Sciatic nerve (tissue), 2 donors: ENCODE results near the gene AGFG1. TPM values are rescaled to one million over a fixed set of nuclear protein-coding genes. Genes with fewer than 3 reads are reported as not detected.

Experiments
- ATAC-seq: fragments of 200-7000 bp; cut with Tn5 transposase; one replicate; pipeline ENCODE4 v1.9.1; 2020; ENCODE audit warnings: mild to moderate bottlenecking, moderate library complexity
- DNase-seq: peaks from one replicate; pipeline ENCODE4 v3.0.0-alpha.2; 2020; ENCODE audit warnings: low spot score
- intact Hi-C: fragments of 100-400 bp; cut with DNase I; formaldehyde crosslinking; loops from one replicate; pipeline ENCODE4 v1.14.2; 2022
- total RNA-seq: library from RNA; stranded (reverse); fragmentation: NEBNext Ultra II Directional; extraction: Animal tissue kit (Norgen Biotek cat#: 25700); gene quantifications from one replicate; pipeline ENCODE4 v1.2.1, GENCODE V29; 2021
- donor health status: DM: no; HTN: no; CAD: no.
- donor health status: DM: no; HTN: no; CAD: no.

Gene AGFG1
- total RNA-seq, 1 donor from 2014 or later, result 85.6 TPM

- no peak for DNase-seq
- ATAC-seq, result no peak
- intact Hi-C loops, result no loop called here
Observed at GRCh38 chr2:227456772-227457171, 15.2 kb upstream of the AGFG1 start.

GRCh38 chr2:227460070-227460485 lies 11.9 kb upstream of the AGFG1 start:
- no peak for ATAC-seq
- intact Hi-C loops, result no loop called here
- DNase-seq, result no peak

GRCh38 chr2:227460833-227461232 lies 11.1 kb upstream of the AGFG1 start:
- intact Hi-C loops, result no loop called here
- ATAC-seq, result no peak

GRCh38 chr2:227461811-227462461 lies 10.0 kb upstream of the AGFG1 start:
- ATAC-seq (no peak), DNase-seq (no peak)
- intact Hi-C loops, result no loop called here

More at GRCh38 chr2:227460833-227461232, 11.1 kb upstream of the AGFG1 start:
- no peak for DNase-seq

GRCh38 chr2:227462462-227462951 lies 9.4 kb upstream of the AGFG1 start:
- no peak for ATAC-seq
- DNase-seq, result no peak
- intact Hi-C loops, result no loop called here

GRCh38 chr2:227462972-227463931 lies 8.7 kb upstream of the AGFG1 start:
- DNase-seq, result no peak
- ATAC-seq, result no peak
- intact Hi-C loops, result no loop called here

- intact Hi-C loops, result no loop called here
- ATAC-seq, result no peak
- DNase-seq, result no peak
Observed at GRCh38 chr2:227464361-227464760, 7.6 kb upstream of the AGFG1 start.

- ATAC-seq (no peak), DNase-seq (no peak)
- intact Hi-C loops, result no loop called here
Observed at GRCh38 chr2:227464851-227465250, 7.1 kb upstream of the AGFG1 start.

- ATAC-seq, result no peak
- DNase-seq, result no peak
- intact Hi-C loops, result no loop called here
Observed at GRCh38 chr2:227466887-227467600, 4.9 kb upstream of the AGFG1 start.

- ATAC-seq, result no peak
- DNase-seq, result no peak
- intact Hi-C loops, result no loop called here
Observed at GRCh38 chr2:227471412-227471811, 544 bp upstream of the AGFG1 start.

- intact Hi-C loops, result no loop called here
- ATAC-seq, result peak; percentile 33
Observed at GRCh38 chr2:227472265-227473121, 537 bp downstream of the AGFG1 start.

GRCh38 chr2:227473122-227473461 lies 1.1 kb downstream of the AGFG1 start:
- intact Hi-C loops, result no loop called here
- DNase-seq (no peak), ATAC-seq (no peak)

More at GRCh38 chr2:227472265-227473121, 537 bp downstream of the AGFG1 start:
- peak; percentile 62 for DNase-seq

- intact Hi-C loops, result no loop called here
- DNase-seq, result no peak
- no peak for ATAC-seq
Observed at GRCh38 chr2:227473806-227474205, 1.9 kb downstream of the AGFG1 start.

- ATAC-seq (no peak), DNase-seq (no peak)
- intact Hi-C loops, result no loop called here
Observed at GRCh38 chr2:227474410-227474809, 2.5 kb downstream of the AGFG1 start.

GRCh38 chr2:227477291-227477690 lies 5.3 kb downstream of the AGFG1 start:
- no peak for DNase-seq
- intact Hi-C loops, result no loop called here
- no peak for ATAC-seq

- ATAC-seq (peak; percentile 83), DNase-seq (no peak)
- intact Hi-C loops, result no loop called here
Observed at GRCh38 chr2:227479865-227480475, 8.0 kb downstream of the AGFG1 start.

GRCh38 chr2:227480528-227480927 lies 8.6 kb downstream of the AGFG1 start:
- ATAC-seq (no peak), DNase-seq (no peak)
- intact Hi-C loops, result no loop called here

GRCh38 chr2:227482638-227483340 lies 10.8 kb downstream of the AGFG1 start:
- ATAC-seq, result no peak
- intact Hi-C loops, result no loop called here

More at GRCh38 chr2:227482638-227483340, 10.8 kb downstream of the AGFG1 start:
- DNase-seq, result no peak
